Heart right ventricle (tissue), 16 donors: ENCODE results near the gene APOL3. TPM values are rescaled to one million over a fixed set of nuclear protein-coding genes. Genes with fewer than 3 reads are reported as not detected.

Experiments
- ATAC-seq, 8 donors: fragments of 200-7000 bp; cut with Tn5 transposase; one replicate each; pipeline ENCODE4 v1.9.1; 2020; ENCODE audit warnings: mild to moderate bottlenecking in 8 of 8, moderate library complexity in 8 of 8, moderate number of reproducible peaks in 1 of 8
- DNase-seq, 2 donors: peaks; one replicate each; pipeline ENCODE4 v3.0.0-alpha.2; 2020
- H3K27ac ChIP-seq, 10 donors: fragments of 200-600 bp; sonication (generic) in 2 of 10; one replicate each; pipeline versions ENCODE4 v1.5.0 to v1.8.0; 2020 to 2022; ENCODE audit warnings: mild to moderate bottlenecking in 3 of 10
- H3K27me3 ChIP-seq, 7 donors: fragments of 200-600 bp; one replicate each; pipeline ENCODE4 v1.8.0; 2021 to 2022; ENCODE audit warnings: mild to moderate bottlenecking in 2 of 7
- H3K36me3 ChIP-seq, 9 donors: fragments of 200-600 bp; sonication (generic) in 1 of 9; one replicate each; pipeline versions ENCODE4 v1.5.0 to v1.8.0; 2020 to 2022; ENCODE audit warnings: mild to moderate bottlenecking in 2 of 9
- H3K4me1 ChIP-seq, 9 donors: fragments of 200-600 bp; sonication (generic) in 1 of 9; one replicate each; pipeline versions ENCODE4 v1.5.0 to v1.8.0; 2020 to 2022; ENCODE audit warnings: mild to moderate bottlenecking in 4 of 9
- H3K4me3 ChIP-seq, 10 donors: fragments of 200-600 bp; sonication (generic) in 2 of 10; one replicate each; pipeline versions ENCODE4 v1.5.0 to v1.8.0; 2020 to 2022; ENCODE audit warnings: mild to moderate bottlenecking in 7 of 10, moderate library complexity in 2 of 10
- H3K9me3 ChIP-seq, 11 donors: fragments of 200-600 bp in 10 of 11; sonication (generic) in 2 of 11; one replicate each; pipeline versions ENCODE4 v1.5.0 to v1.8.0; 2013 to 2022; ENCODE audit warnings: mild to moderate bottlenecking in 2 of 11, control low read depth in 1 of 11, moderate library complexity in 1 of 11
- WGBS, 2 donors: extraction: QIAGEN DNeasy Blood & Tissue Kit; methylation state at CpG; one replicate each; pipeline ENCODE4 v1.1.7; 2013; ENCODE audit warnings: inconsistent platforms in 1 of 2; 5-methylcytosine and 5-hydroxymethylcytosine counted together
- intact Hi-C, 10 donors: fragments of 100-400 bp; cut with DNase I; formaldehyde crosslinking; loops; one replicate each; pipeline versions ENCODE4 v1.11.1 to v1.14.2; 2022
- polyA plus RNA-seq, 2 donors: library from polyadenylated mRNA; stranded (reverse); fragments of 200-250 nt; gene quantifications; one replicate each; pipeline ENCODE4 v1.2.3, GENCODE V29; 2013
- total RNA-seq, 10 donors: library from RNA; stranded (reverse); fragmentation: NEBNext Ultra II Directional in 3 of 10; extraction: Animal tissue kit (Norgen Biotek cat#: 25700) in 3 of 10; gene quantifications; one replicate each; pipeline versions ENCODE4 v1.2.1 to v1.2.4, GENCODE V29; 2021 to 2023
- TF ChIP-seq, protein P1 (sequence below), 9 donors: fragments of 200-600 bp; sonication (generic) in 2 of 9; IDR thresholded peaks; one replicate each; pipeline versions ENCODE4 v1.5.0 to v1.8.0; 2021 to 2022; ENCODE audit warnings: antibody characterized with exemption in 9 of 9, mild to moderate bottlenecking in 5 of 9, moderate library complexity in 1 of 9
- donor health status: Arrhythmogenic right ventricular cardiomyopathy.
- donor health status: ischemic (EF 13 %, LVEDD 7.1; RV severe dilation, severe dysfunction).
- donor health status: healthy with polysubstance abuse.
- donor health status: DM: no; HTN: yes; CAD: no.
- donor health status: DM: no; HTN: no; CAD: no.
- donor health status: ischemic (EF 25% LVEDD 6.9; RV normal size, moderate dysfunction).
- donor health status: ischemic (EF 25% LVEDD 5.7; RV mildly dilated, moderate dysfunction).
- donor health status: healthy.
- donor health status: DM: yes; HTN: yes; CAD: no.
- donor health status: Ischemic cardiomyopathy.
- donor health status: ischemic (EF 35%, LVEDD 5.7; RV mildly dilated, moderate dysfunction).
- donor health status: nonischemic (EF 11% LVEDD 7.7; RV severe dilation, severe dysfunction).
- donor health status: DM: yes; HTN: yes; CAD: no.
- donor health status: PGD.
- donor health status: ischemic (EF 29% LVEDD 5.4; RV normal size, mild dysfunction).
- donor health status: nonischemic (EF 23%, LVEDD 6.1; RV moderate dilation, normal function).

APOL3 gene
- total and polyA plus RNA-seq, 12 donors, result 17.1 to 65.9 (median 24.6) TPM

- Histone ChIP-seq H3K4me3 (no peak overlapping the region), H3K4me1 (peaks cover 0 to 22% (median 8%) of the 10 kb centered on the region in 9 donors), H3K27me3 (no peaks in the 10 kb centered on the region), H3K36me3 (no peaks in the 10 kb centered on the region), H3K27ac (no peak overlapping the region), H3K9me3 (no peaks in the 10 kb centered on the region)
- WGBS, 2 donors, result 81 to 84% methylated on average over 7 of the region's 7 CpGs
- intact Hi-C loops, result loop anchor here in 5 of 10 donors (5.0 kb wide), 3 partner anchors 35 to 110 kb away; no protein-coding TSS in a partner anchor
- DNase-seq (no peak), ATAC-seq (no peak)
- TF ChIP-seq, protein P1, sequence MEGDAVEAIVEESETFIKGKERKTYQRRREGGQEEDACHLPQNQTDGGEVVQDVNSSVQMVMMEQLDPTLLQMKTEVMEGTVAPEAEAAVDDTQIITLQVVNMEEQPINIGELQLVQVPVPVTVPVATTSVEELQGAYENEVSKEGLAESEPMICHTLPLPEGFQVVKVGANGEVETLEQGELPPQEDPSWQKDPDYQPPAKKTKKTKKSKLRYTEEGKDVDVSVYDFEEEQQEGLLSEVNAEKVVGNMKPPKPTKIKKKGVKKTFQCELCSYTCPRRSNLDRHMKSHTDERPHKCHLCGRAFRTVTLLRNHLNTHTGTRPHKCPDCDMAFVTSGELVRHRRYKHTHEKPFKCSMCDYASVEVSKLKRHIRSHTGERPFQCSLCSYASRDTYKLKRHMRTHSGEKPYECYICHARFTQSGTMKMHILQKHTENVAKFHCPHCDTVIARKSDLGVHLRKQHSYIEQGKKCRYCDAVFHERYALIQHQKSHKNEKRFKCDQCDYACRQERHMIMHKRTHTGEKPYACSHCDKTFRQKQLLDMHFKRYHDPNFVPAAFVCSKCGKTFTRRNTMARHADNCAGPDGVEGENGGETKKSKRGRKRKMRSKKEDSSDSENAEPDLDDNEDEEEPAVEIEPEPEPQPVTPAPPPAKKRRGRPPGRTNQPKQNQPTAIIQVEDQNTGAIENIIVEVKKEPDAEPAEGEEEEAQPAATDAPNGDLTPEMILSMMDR (IDR thresholded peaks at IDR 0.05), result no peak
Observed at GRCh38 chr22:36182056-36182455, 21.5 kb upstream of the APOL3 start.

DNA sequence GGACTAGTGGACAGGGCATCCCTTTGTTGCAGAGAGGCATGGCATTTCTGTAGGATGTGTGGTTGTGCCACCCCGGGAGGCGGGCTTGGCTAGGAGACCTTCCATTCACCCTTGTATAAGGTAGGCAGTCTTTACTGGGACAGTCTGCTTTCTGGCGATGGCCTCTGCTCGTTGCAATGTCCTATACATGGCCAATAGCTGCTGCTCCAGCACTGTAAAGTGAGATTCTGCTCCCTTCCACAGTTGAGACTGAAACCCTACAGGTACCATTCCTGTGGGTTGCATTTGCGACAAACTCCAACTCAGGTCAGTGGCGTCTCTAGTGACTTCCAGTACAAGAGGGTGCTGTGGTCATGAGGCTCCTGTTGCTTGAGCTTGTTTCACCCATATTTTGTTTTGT is 20.4 kb upstream of the APOL3 start:
- intact Hi-C loops, result loop anchor here in 9 of 10 donors (1.0 to 5.0 kb wide), 6 partner anchors 34 to 109 kb away; no protein-coding TSS in a partner anchor
- Histone ChIP-seq H3K9me3 (no peaks in the 10 kb centered on the region), H3K27me3 (no peaks in the 10 kb centered on the region), H3K4me3 (no peak overlapping the region), H3K4me1 (peaks cover 0 to 22% (median 8%) of the 10 kb centered on the region in 9 donors), H3K36me3 (no peaks in the 10 kb centered on the region), H3K27ac (no peak overlapping the region)
- TF ChIP-seq, protein P1 (IDR thresholded peaks at IDR 0.05), result no peak
- ATAC-seq (no peak), DNase-seq (no peak)
- WGBS, 2 donors, result 84 to 89% methylated on average over 6 of the region's 6 CpGs

DNA sequence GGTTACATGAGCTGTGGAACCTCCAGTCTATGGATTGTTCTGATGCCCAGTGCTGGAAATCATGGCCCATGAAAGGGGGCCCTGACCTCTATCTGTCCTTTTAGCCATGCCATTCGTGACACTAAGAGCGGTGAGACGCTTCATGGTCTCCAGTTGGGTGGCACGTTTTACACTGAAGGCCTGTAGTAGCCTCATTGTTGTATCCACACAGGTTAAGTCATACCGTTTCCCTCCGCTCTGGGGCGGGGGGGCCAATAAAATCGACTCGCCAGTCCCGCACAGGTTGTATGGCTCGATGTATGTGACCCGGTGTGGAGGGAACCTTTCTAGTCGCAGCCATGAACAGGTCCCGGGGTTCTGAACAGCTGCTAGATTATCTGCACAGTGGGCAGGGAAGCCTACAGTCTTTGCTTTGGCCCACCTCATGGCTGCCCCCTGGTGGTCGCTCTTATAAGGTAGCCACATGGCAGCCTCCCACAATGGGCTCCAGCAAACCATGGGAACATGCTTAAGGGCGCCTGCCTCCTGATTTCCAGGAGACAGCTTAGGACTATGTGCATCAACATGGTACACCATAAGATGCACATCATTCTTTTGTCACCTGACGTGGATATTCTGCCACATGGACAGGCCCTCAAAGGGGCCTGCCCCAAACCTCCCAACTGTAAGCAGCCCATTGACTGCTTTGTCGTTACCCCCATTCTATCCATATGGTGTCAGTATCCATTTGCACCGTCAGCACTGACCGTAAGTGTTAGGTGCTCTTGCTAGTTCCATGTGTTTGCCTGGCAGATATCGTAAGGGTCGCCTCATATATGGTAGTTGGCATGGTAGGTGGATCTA is 19.7 kb upstream of the APOL3 start:
- Histone ChIP-seq H3K27me3 (no peaks in the 10 kb centered on the region), H3K4me3 (no peak overlapping the region), H3K27ac (no peak overlapping the region), H3K36me3 (no peaks in the 10 kb centered on the region), H3K4me1 (peaks cover 0 to 22% (median 8%) of the 10 kb centered on the region in 9 donors), H3K9me3 (no peaks in the 10 kb centered on the region)
- DNase-seq, result peak; percentile 87 to 89
- ATAC-seq, result peak; percentile 87 to 96 (median 94)
- TF ChIP-seq, protein P1 (IDR thresholded peaks at IDR 0.05), result peak; percentile 80 to 96 (median 91)
- 55 to 60% methylated on average over 22 of the region's 22 CpGs for WGBS, 2 donors
- intact Hi-C loops, result loop anchor here in 9 of 10 donors (1.0 to 5.0 kb wide), 6 partner anchors 33 to 108 kb away; no protein-coding TSS in a partner anchor

- Histone ChIP-seq H3K9me3 (no peaks in the 10 kb centered on the region), H3K36me3 (no peaks in the 10 kb centered on the region), H3K27me3 (no peaks in the 10 kb centered on the region), H3K27ac (no peak overlapping the region), H3K4me1 (peaks cover 0 to 11% (median 3%) of the 10 kb centered on the region in 9 donors), H3K4me3 (no peak overlapping the region)
- 82 to 83% methylated on average over 3 of the region's 3 CpGs for WGBS, 2 donors
- ATAC-seq (no peak), DNase-seq (no peak)
- TF ChIP-seq, protein P1 (IDR thresholded peaks at IDR 0.05), result no peak
- intact Hi-C loops, result no loop called here
Observed at GRCh38 chr22:36177160-36177559, 16.6 kb upstream of the APOL3 start.
